IMR-90 (cell line): ENCODE results near the gene IL1F10. TPM values are rescaled to one million over a fixed set of nuclear protein-coding genes. Genes with fewer than 3 reads are reported as not detected.
A peak's percentile ranks its signal among the peaks of the same experiment; 100 is the strongest.

Experiments used
- ATAC-seq: fragments of 200-7000 bp; cut with Tn5 transposase; 2 replicates; pipeline ENCODE4 v1.9.1; 2020; ENCODE audit warnings: low read depth, mild to moderate bottlenecking, moderate library complexity
- BruUV-seq: library from RNA; stranded (reverse); fragments of 400-500 nt; replicated peaks from 2 replicates; lab custom pipeline; 2021; lab: Mats Ljungman, UMichigan
- CTCF ChIA-PET: fragments of 300-600 bp; formaldehyde crosslinking; extraction: SDS; loops from one replicate; lab custom pipeline; 2021; ENCODE audit warnings: antibody characterized with exemption; lab: Yijun Ruan, JAX
- POLR2A ChIA-PET: fragments of 300-600 bp; sonication (Branson Sonifier 250); formaldehyde crosslinking; loops from one replicate; lab custom pipeline; 2022; ENCODE audit warnings: antibody characterized with exemption; ENCODE audit not compliant: unreplicated experiment; lab: Charles Lee
- DNase-seq: peaks from one replicate; pipeline ENCODE4 v3.0.0; 2013
- H2AFZ ChIP-seq: replicated peaks from 2 replicates; pipeline ENCODE3; 2013; ENCODE audit warnings: low read length, mild to moderate bottlenecking; ENCODE audit not compliant: poor library complexity
- H2AK5ac ChIP-seq: 2 replicates; pipeline ENCODE4 v1.6.1; 2013; ENCODE audit warnings: low read depth, low read length, inconsistent platforms
- H2AK9ac ChIP-seq: replicated peaks from 2 replicates; pipeline ENCODE3; 2013; ENCODE audit warnings: mild to moderate bottlenecking, low read depth, low read length, moderate library complexity; ENCODE audit not compliant: poor library complexity
- H2BK120ac ChIP-seq: 2 replicates; pipeline ENCODE4 v1.6.1; 2013; ENCODE audit warnings: low read depth, low read length, inconsistent platforms
- H2BK15ac ChIP-seq: 3 replicates; pipeline ENCODE4 v1.6.1; 2013; ENCODE audit warnings: low read depth, low read length, inconsistent platforms
- H2BK20ac ChIP-seq: 2 replicates; pipeline ENCODE4 v1.6.1; 2013; ENCODE audit warnings: low read depth, mild to moderate bottlenecking, inconsistent platforms, low read length, moderate library complexity
- H2BK5ac ChIP-seq: 2 replicates; pipeline ENCODE4 v1.6.1; 2013; ENCODE audit warnings: mild to moderate bottlenecking, low read depth, low read length, inconsistent platforms; ENCODE audit not compliant: poor library complexity, severe bottlenecking
- H3K14ac ChIP-seq: replicated peaks from 2 replicates; pipeline ENCODE4 v1.6.1; 2013; ENCODE audit warnings: low read depth, low read length, inconsistent platforms
- H3K18ac ChIP-seq: 2 replicates; pipeline ENCODE4 v1.6.1; 2013; ENCODE audit warnings: low read depth, low read length, control low read depth
- H3K23ac ChIP-seq: 2 replicates; pipeline ENCODE4 v1.6.1; 2013; ENCODE audit warnings: low read depth, low read length, inconsistent platforms
- H3K27ac ChIP-seq: 2 replicates; pipeline ENCODE4 v1.5.1; 2013; ENCODE audit warnings: mild to moderate bottlenecking, control low read depth, low read length; ENCODE audit not compliant: insufficient read depth
- H3K27me3 ChIP-seq: 2 replicates; pipeline ENCODE4 v1.6.1; 2013; ENCODE audit warnings: low read length; ENCODE audit not compliant: control insufficient read depth, insufficient read depth
- H3K36me3 ChIP-seq: 2 replicates; pipeline ENCODE4 v1.6.1; 2013; ENCODE audit warnings: low read length, mixed read lengths; ENCODE audit not compliant: control insufficient read depth, insufficient read depth
- H3K4ac ChIP-seq: 2 replicates; pipeline ENCODE4 v1.6.1; 2013; ENCODE audit warnings: low read depth, low read length, inconsistent platforms
- H3K4me1 ChIP-seq: 2 replicates; pipeline ENCODE4 v1.6.1; 2013; ENCODE audit warnings: low read length, mixed read lengths; ENCODE audit not compliant: control insufficient read depth, insufficient read depth
- H3K4me2 ChIP-seq: 2 replicates; pipeline ENCODE4 v1.6.1; 2013; ENCODE audit warnings: low read depth, mild to moderate bottlenecking, control low read depth, low read length, moderate library complexity
- H3K4me3 ChIP-seq: 2 replicates; pipeline ENCODE4 v1.5.1; 2013; ENCODE audit warnings: low read depth, mild to moderate bottlenecking, control low read depth, low read length, moderate library complexity; ENCODE audit not compliant: insufficient read depth
- H3K56ac ChIP-seq: 2 replicates; pipeline ENCODE4 v1.6.1; 2013; ENCODE audit warnings: low read length, inconsistent platforms; ENCODE audit not compliant: insufficient read depth; ENCODE audit errors: extremely low read depth
- H3K79me1 ChIP-seq, 2 experiments: 2 replicates each; pipeline ENCODE4 v1.6.1; 2013; ENCODE audit warnings: low read length in 2 of 2, inconsistent platforms in 1 of 2, low read depth in 1 of 2
- H3K9ac ChIP-seq: 2 replicates; pipeline ENCODE4 v1.6.1; 2013; ENCODE audit warnings: low read depth, low read length, control low read depth
- H3K9me1 ChIP-seq: 2 replicates; pipeline ENCODE4 v1.6.1; 2013; ENCODE audit warnings: low read length, inconsistent platforms; ENCODE audit not compliant: insufficient read depth
- H3K9me3 ChIP-seq: 2 replicates; pipeline ENCODE4 v1.6.1; 2013; ENCODE audit warnings: low read length; ENCODE audit not compliant: control insufficient read depth, insufficient read depth
- H4K20me1 ChIP-seq: 2 replicates; pipeline ENCODE4 v1.6.1; 2013; ENCODE audit warnings: low read length, inconsistent platforms; ENCODE audit not compliant: insufficient read depth
- H4K5ac ChIP-seq: 2 replicates; pipeline ENCODE4 v1.6.1; 2013; ENCODE audit warnings: mild to moderate bottlenecking, low read depth, low read length, control low read depth
- H4K8ac ChIP-seq, 2 experiments: 2 replicates each; pipeline ENCODE4 v1.6.1; 2013; ENCODE audit warnings: low read depth in 2 of 2, low read length in 2 of 2, control low read depth in 1 of 2, inconsistent platforms in 1 of 2
- H4K91ac ChIP-seq: 2 replicates; pipeline ENCODE4 v1.6.1; 2013; ENCODE audit warnings: low read depth, low read length, inconsistent platforms; ENCODE audit not compliant: insufficient read depth
- BHLHE40 ChIP-seq: fragments of 150-350 bp; IDR thresholded peaks from 2 replicates; pipeline ENCODE4 v1.6.1; 2016; ENCODE audit warnings: mild to moderate bottlenecking, low read depth, low read length
- FOS ChIP-seq: fragments of 150-350 bp; IDR thresholded peaks from 2 replicates; pipeline ENCODE4 v1.6.1; 2016; ENCODE audit warnings: low read depth, low read length
- MAZ ChIP-seq: IDR thresholded peaks from 2 replicates; pipeline ENCODE4 v1.6.1; 2012; ENCODE audit warnings: low read depth, mild to moderate bottlenecking, low read length, improper control_type of control experiment, moderate library complexity, borderline replicate concordance
- RFX5 ChIP-seq: IDR thresholded peaks from 2 replicates; pipeline ENCODE4 v1.8.0; 2012; ENCODE audit warnings: low read depth, mild to moderate bottlenecking, low read length, moderate library complexity
- WGBS, 2 experiments: methylation state at CpG; one replicate each; pipeline versions ENCODE4 v1.1.5 to v1.1.7; 2013; ENCODE audit warnings: missing lambda C conversion rate in 2 of 2; ENCODE audit not compliant: insufficient read length in 1 of 2; ENCODE audit errors: extremely low coverage in 2 of 2; 5-methylcytosine and 5-hydroxymethylcytosine counted together
- dilution Hi-C: fragments of 300-500 bp; cut with HindIII; formaldehyde crosslinking; loops from one replicate; pipeline ENCODE4 v1.14.3; 2018; ENCODE audit warnings: low sequenced_read_pairs; ENCODE audit not compliant: unreplicated experiment
- in situ Hi-C: fragments of 300-500 bp; cut with MboI; formaldehyde crosslinking; loops from 3 replicates; pipeline ENCODE4 v1.14.3; 2019; ENCODE audit warnings: low sequenced_read_pairs, inconsistent platforms, mixed read lengths
- intact Hi-C: fragments of 100-400 bp; cut with micrococcal nuclease; formaldehyde crosslinking; loops from 2 replicates; pipeline ENCODE4 v1.10.0; 2022
- microRNA-seq, 2 experiments: library from miRNA; stranded (forward) in 1 of 2; unstranded in 1 of 2; fragments of 10-50 nt in 1 of 2; fragments of <30 nt in 1 of 2; gene quantifications in 1 of 2; microRNA quantifications in 1 of 2; one replicate each; pipeline versions ENCODE3 to v1.1.0; 2013 to 2020; ENCODE audit not compliant: insufficient read depth in 1 of 2, insufficient read length in 1 of 2, unreplicated experiment in 1 of 2
- polyA plus RNA-seq, 3 experiments: library from polyadenylated mRNA; depleted of rRNA; stranded (reverse); fragments of >200 nt; gene quantifications; 2 replicates each; pipeline ENCODE4 v1.2.3, GENCODE V29; 2012; ENCODE audit warnings: low replicate concordance in 1 of 3
- small RNA-seq, 5 experiments: library from RNA; depleted of rRNA; stranded (forward); fragments of <200 nt; gene quantifications; one replicate each; pipeline ENCODE3, GENCODE V24; 2012
- total RNA-seq: library from RNA; depleted of rRNA; stranded (reverse); fragments of >200 nt; gene quantifications from 2 replicates; pipeline ENCODE4 v1.2.3, GENCODE V29; 2012; rRNA removed
- TF ChIP-seq, protein P1 (sequence below): fragments of 150-350 bp; IDR thresholded peaks from 2 replicates; pipeline ENCODE4 v1.6.1; 2017; ENCODE audit warnings: mild to moderate bottlenecking, antibody characterized with exemption, low read length, low read depth

The IL1F10 gene
- total and polyA plus RNA-seq, 2 of the 4 experiments (the other 2 are of a cell fraction), result not detected

DNA sequence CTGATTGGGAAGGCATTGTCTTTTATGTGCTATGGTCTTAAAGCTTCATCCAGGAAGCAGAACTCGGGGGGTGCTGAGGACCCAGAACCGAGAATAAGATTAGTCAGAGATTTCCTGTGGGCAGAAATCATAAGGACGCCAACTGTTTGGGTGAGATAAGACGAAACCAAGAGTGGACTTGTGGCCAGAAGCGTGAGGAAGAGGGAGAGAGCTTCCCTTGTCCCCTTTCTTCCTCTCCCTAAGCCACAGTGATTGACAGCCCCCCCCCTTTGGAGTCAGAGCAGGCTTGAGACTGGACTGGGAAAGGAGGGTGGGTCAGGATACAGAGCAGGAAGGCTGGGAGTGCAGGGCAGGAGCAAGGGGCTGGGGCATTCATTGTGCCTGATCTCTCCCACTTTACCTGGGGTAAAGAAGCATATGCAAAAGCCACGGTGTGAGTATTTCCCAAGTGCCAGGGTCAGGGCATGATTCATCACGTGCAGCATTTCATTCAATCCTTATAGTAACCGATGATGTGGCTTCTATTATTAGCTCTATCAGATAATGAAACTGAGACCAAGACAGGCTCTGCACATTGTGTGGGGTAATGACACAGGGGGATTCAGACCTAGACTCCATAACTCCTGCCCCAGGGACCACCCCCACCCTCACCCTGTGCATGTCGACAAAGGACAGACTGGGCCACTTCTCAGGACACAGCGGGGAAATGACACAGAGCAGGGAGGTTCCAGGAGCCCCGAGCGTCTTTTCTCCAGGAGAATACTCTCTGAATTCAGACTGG is 56.6 kb downstream of the IL1F10 start:
- DNase-seq, result peak; percentile 17
- dilution Hi-C loops, result no loop called here

More for the DNA sequence above, 56.6 kb downstream of the IL1F10 start:
- CTCF ChIA-PET, result no interaction called here
- no peak overlapping the region for H4K91ac ChIP-seq
- H3K27ac ChIP-seq, result no peak overlapping the region
- H2BK20ac ChIP-seq, result no peak overlapping the region
- H3K4me3 ChIP-seq, result no peak overlapping the region
- H3K9me1 ChIP-seq, result no peaks in the 10 kb centered on the region
- intact Hi-C loops, result no loop called here
- H3K4me1 ChIP-seq, result no peaks in the 10 kb centered on the region
- H4K20me1 ChIP-seq, result no peaks in the 10 kb centered on the region
- no peak overlapping the region for H3K4ac ChIP-seq
- no peak overlapping the region for H2BK15ac ChIP-seq
- no peaks in the 10 kb centered on the region for H3K79me1 ChIP-seq
- H3K56ac ChIP-seq, result no peak overlapping the region
- H3K27me3 ChIP-seq, result peaks cover 15% of the 10 kb centered on the region
- no peak overlapping the region for H3K4me2 ChIP-seq
- H2BK120ac ChIP-seq, result no peak overlapping the region
- H2AK9ac ChIP-seq, result no peak overlapping the region
- no TSS peak for BruUV-seq
- no peak overlapping the region for H3K14ac ChIP-seq
- H2AK5ac ChIP-seq, result no peak overlapping the region
- no peak overlapping the region for H2BK5ac ChIP-seq
- H2AFZ ChIP-seq, result no peak overlapping the region
- in situ Hi-C loops, result no loop called here
- no peak for ATAC-seq
- H4K8ac ChIP-seq, result no peak overlapping the region
- no peaks in the 10 kb centered on the region for H3K36me3 ChIP-seq
- no peak overlapping the region for H3K23ac ChIP-seq
- H3K9me3 ChIP-seq, result no peaks in the 10 kb centered on the region
- POLR2A ChIA-PET, result no interaction called here
- H3K9ac ChIP-seq, result no peak overlapping the region
- TF ChIP-seq, protein P1, sequence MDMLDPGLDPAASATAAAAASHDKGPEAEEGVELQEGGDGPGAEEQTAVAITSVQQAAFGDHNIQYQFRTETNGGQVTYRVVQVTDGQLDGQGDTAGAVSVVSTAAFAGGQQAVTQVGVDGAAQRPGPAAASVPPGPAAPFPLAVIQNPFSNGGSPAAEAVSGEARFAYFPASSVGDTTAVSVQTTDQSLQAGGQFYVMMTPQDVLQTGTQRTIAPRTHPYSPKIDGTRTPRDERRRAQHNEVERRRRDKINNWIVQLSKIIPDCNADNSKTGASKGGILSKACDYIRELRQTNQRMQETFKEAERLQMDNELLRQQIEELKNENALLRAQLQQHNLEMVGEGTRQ, result peak; percentile 36; the same call in 1 of the 2 replicates
- TF ChIP-seq MAZ (no peak), BHLHE40 (peak; percentile 67), FOS (no peak), RFX5 (peak; percentile 69; the same call in 1 of the 2 replicates)
- H3K18ac ChIP-seq, result no peak overlapping the region
- H4K5ac ChIP-seq, result no peak overlapping the region
- WGBS, 2 experiments, result 20% methylated on average over 1 of the region's 12 CpGs; no CpG with 5 or more reads in 1 of the 2 experiments

Small RNA genes within 50 kb of the gene (microRNA-seq; reads per million reads assigned to microRNA genes)
- not detected for gene RNU6-1180P (ENCODE audit: insufficient read depth, insufficient read length)

Small RNA genes within 50 kb of the gene (small RNA-seq; reads per million reads assigned to genes)
- 0 to 2.4 (median 0) reads per million in 5 experiments for gene RNU6-1180P

Other genes with a start within 250 kb of the IL1F10 start
- 3.0 and 3.6 TPM in 2 replicates for gene IL1B, start 231.2 kb upstream of the IL1F10 start, total RNA-seq
- gene IL1B, start 231.2 kb upstream of the IL1F10 start, polyA plus RNA-seq (2012; rRNA removed), result 3.2 and 4.4 TPM in 2 replicates
- gene IL37, start 156.8 kb upstream of the IL1F10 start, total RNA-seq, result not detected in 2 replicates
- 0.15 TPM in 1 of 2 replicates, not detected in the other for gene IL37, start 156.8 kb upstream of the IL1F10 start, polyA plus RNA-seq (2012; rRNA removed)
- gene IL36G, start 90.0 kb upstream of the IL1F10 start, total RNA-seq, result not detected in 2 replicates
- gene IL36G, start 90.0 kb upstream of the IL1F10 start, polyA plus RNA-seq (2012; rRNA removed), result not detected in 2 replicates
- not detected in 2 replicates for gene IL36A, start 62.5 kb upstream of the IL1F10 start, total RNA-seq
- not detected in 2 replicates for gene IL36A, start 62.5 kb upstream of the IL1F10 start, polyA plus RNA-seq (2012; rRNA removed)
- not detected in 2 replicates for gene IL36B, start 15.1 kb upstream of the IL1F10 start, total RNA-seq
- gene IL36B, start 15.1 kb upstream of the IL1F10 start, polyA plus RNA-seq (2012; rRNA removed), result not detected in 2 replicates
- not detected in 2 replicates for gene IL36RN, start 8.8 kb upstream of the IL1F10 start, total RNA-seq
- not detected in 2 replicates for gene IL36RN, start 8.8 kb upstream of the IL1F10 start, polyA plus RNA-seq (2012; rRNA removed)
- not detected in 2 replicates for gene IL1RN, start 59.6 kb downstream of the IL1F10 start, total RNA-seq
- gene IL1RN, start 59.6 kb downstream of the IL1F10 start, polyA plus RNA-seq (2012; rRNA removed), result not detected in 2 replicates
- 0.28 and 0.36 TPM in 2 replicates for gene PSD4, start 106.0 kb downstream of the IL1F10 start, total RNA-seq
- 0.55 and 0.70 TPM in 2 replicates for gene PSD4, start 106.0 kb downstream of the IL1F10 start, polyA plus RNA-seq (2012; rRNA removed)
- gene PAX8, start 211.0 kb downstream of the IL1F10 start, total RNA-seq, result 0.18 and 0.28 TPM in 2 replicates
- gene PAX8, start 211.0 kb downstream of the IL1F10 start, polyA plus RNA-seq (2012; rRNA removed), result 1.1 and 1.5 TPM in 2 replicates